ENCODE results near the gene ATM. TPM values are rescaled to one million over a fixed set of nuclear protein-coding genes. Genes with fewer than 3 reads are reported as not detected.
"Not testable (repeated sequence)": the region's sequence is repeated elsewhere in the genome, so short reads cannot be mapped to it uniquely, and the experiment has no call there.

The ATM gene
- total RNA-seq, 1 experiment from 2014 or later: 20.8 TPM

DNA sequence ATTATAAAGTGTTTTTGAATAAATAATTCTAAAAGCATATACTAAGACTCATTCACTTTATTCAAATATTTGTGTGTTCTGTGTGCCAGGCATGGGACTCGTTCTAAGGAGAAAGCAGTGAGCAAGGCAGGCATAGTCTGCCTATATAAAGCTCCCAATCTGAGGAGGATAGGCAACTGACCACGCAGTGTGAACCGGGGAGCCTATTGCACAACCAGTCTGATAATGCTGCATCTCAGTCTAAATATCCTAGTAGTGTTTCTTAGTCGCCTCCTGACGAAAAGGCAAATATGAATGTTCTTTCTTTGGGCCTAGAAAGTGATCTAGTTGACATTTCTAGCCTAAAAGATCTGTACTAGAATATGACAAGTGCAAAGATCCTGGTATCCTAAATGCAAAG, 146.2 kb downstream of the ATM start:
- DNase-seq (ENCODE audit: low read depth): no peak

DNA sequence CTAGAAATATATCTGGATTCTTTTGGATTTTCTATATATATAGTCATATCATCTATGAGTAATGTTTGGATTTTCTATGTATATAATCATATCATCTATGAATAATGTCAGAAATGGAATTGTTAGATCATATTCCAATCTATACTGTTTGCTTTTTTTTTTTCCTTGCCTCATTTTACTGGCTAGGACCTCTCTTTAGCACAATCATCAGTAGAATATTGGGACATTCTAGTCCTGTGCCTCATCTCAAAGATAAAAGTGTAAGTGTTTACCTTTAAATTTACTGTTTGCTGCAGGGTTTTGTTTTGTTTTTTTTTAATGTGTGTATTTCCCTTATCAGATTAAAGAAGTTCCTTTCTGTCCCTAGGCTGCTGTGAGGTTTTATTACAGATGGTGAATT, 147.4 kb downstream of the ATM start:
- no peak for DNase-seq (ENCODE audit: low read depth)

DNA sequence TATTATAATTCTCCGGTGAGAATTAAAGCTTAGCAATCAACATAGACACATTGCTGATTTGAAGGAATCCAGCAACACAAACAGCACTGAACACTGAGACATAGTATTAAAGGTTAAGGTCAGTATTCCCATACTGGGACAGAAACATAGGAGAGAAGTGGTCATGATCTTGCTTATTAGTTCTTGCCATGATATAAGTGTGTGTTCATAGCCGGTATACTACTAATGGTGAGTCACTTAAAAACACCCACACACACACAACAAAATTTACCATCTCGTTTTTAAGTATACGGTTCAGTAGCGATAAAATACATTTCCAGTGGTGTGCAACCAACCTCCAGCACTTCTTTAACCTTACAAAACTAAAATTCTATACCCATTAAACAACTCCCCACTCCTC, 148.1 kb downstream of the ATM start:
- no peak for DNase-seq (ENCODE audit: low read depth)

DNA sequence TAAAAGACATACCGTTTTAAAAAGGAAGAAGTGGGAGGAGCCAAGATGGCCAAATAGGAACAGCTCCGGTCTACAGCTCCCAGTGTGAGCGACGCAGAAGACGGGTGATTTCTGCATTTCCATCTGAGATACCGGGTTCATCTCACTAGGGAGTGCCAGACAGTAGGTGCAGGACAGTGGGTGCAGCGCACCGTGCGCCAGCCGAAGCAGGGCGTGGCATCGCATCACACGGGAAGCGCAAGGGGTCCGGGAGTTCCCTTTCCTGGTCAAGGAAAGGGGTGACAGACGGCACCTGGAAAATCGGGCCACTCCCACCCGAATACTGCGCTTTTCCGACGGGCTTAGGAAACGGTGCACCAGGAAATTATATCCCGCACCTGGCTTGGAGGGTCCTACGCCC, 150.6 kb downstream of the ATM start:
- DNase-seq (ENCODE audit: low read depth): not testable (repeated sequence)

DNA sequence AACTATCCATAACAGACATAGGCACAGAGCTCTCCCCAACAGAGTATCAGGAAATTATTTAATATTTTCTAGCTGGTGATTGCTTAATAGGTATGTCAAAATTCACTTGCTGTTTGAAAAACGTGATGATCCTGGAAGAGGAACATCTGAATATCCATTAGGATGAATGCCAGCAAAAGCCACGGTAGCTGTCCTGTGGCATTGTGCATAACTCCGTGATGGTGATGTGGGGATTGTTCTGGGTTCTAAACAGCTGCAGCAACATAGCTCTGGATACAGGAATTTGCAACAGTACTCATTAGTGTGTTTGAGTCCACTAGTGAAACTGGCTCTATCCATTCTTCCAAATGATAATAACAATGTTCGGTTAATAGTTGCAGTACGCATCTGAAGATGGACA, 165.7 kb downstream of the ATM start:
- DNase-seq (ENCODE audit: low read depth): no peak

DNA sequence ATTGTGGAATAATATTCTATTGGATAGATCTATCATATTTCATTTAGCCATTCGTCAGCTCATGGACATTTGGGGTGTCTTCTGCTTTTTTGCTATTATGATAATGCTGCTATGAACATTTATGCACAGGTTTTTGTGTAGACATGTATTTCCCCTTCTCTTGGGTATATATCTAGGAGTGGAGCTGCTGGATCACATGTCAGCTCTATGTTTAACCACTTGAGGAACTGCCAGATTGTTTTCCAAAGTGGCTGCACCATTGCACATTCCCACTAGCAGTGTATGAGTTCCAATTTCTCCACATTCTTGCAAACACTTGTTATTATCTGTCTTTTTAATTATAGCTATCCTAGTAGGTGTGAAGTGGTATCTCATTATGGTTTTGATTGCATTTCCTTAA, 169.5 kb downstream of the ATM start:
- DNase-seq (ENCODE audit: low read depth): no peak

DNA sequence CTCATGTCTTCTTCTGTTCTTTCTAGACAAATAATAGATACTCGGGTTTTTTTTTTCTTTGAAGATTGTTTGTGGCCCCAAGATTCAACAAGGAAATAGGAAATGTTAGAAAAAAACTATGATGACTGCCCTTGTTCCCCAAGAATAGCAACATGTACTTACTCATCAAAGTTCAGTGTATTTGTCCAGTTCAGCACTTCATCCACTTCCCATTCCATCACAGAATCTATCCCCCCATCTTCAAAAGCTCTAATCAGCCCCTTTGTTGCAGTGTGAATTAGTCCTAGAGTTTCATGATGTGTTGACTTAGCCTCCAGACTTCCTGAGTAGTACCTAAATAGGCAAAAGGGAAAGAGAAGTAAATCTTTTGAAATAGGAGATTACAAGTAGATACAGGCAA, 170.2 kb downstream of the ATM start:
- DNase-seq (ENCODE audit: low read depth): no peak

DNA sequence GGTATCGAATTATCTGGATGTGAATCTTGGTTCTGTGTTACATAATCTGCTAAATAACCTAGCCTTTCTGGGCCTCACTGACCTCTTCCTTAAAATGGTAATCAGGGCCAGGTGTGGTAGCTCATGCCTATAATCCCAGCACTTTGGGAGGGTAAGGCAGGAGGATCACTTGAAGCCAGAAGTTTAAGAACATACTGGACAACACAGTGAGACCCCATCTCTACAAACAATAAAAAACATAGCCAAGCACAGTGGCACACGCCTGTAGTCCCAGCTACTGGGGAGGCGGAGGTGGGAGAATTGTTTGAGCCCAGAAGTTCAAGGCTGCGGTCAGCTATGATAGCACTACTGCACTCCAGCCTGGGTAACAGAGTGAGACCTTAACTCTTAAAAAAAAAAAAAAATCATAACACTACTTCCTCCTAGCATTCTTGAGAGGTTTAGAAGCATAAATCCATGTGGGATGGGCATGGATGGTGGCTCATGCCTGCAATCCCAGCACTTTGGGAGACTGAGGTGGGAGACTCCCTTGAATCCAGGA, 171.9 kb downstream of the ATM start:
- DNase-seq (ENCODE audit: low read depth): no peak

DNA sequence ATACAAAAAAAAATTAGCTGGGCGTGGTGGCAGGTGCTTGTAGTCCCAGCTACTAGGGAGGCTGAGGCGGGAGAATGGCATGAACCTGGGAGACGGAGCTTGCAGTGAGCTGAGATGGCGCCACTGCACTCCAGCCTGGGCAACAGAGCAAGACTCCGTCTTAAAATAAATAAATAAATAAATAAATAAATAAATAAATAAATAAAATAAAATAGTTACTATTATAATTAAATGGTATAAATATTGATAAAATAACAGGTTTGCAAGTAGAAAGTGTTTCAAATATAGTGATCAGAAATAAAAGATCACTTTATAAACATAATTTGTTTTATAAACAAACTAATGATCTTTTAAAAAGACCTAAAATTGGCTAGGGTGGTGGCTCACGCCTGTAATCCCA, 173.8 kb downstream of the ATM start:
- not testable (repeated sequence) for DNase-seq (ENCODE audit: low read depth)

DNA sequence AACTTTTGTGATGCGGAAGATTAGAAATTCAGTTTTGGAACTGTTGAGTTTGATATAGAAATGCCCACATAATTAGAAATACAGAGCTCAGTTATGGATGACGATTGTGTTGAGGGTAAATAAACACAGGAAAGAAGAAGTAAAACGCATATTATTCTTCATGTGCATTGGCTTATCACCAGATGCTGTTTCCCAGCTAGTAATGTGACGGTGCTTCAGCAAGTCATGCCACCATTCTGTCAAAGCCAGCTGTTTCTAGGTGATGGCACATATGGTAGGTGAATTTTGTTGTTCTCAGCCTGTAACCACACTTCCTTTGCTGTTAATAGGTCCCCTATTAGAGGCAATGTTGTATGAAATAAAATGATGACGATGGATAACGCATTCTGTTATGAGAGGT, 175.6 kb downstream of the ATM start:
- DNase-seq (ENCODE audit: low read depth): no peak

DNA sequence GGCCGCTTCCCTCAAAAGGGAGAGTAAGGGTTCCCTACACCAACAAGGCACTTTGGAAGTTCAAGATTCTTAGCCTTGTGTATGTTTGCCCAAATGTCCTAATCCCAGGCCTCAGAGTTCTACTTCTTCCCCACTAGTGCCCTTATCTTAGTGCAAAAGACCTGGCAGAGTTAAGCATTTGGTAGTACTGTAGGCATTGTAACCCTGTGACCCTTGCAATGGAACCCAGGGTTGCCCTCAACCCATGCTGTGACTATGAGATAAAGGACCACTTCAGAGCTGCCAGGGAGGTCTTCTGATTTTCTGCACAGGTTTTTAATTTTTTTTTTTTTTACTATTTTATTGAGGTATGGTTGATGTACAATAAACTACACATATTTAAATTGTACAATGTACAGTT, 179.4 kb downstream of the ATM start:
- no peak for DNase-seq (ENCODE audit: low read depth)

DNA sequence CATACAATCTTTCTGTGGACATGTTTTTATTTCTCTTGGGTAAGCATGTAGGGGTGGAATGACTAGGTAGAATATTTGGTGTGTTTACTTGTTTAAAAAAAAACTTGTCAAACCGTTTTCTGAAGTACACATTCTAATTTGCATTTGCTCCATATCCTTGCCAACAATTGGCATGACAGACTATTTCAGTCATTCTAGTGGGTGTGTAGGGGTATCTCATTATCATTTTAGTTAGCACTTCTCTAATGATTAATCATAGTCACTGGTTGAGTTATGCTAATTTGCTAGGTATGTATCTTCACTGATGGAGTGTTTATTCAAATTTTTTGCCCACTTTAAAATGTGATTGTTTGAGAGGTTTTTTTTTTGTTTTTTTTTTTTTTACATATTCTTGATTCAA, 180.2 kb downstream of the ATM start:
- no peak for DNase-seq (ENCODE audit: low read depth)

DNA sequence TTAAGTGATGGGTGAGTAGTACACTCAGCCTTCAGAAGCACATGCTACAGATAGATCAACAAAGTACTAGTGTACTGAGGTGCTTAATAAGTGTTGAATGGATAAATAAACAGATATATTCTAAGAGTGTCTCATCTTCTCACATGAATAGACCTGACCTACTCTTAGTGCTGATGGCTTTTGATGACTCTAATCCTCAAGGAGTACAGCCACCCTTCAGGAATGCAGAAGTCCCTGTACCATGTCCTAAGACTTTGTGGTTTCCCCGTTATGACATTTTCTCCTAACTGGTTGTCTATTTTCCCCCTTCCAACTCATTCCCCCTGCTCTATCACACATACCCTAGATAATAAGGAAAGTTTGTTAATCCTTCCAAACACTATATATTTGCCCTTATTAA, 182.8 kb downstream of the ATM start:
- no peak for DNase-seq (ENCODE audit: low read depth)

DNA sequence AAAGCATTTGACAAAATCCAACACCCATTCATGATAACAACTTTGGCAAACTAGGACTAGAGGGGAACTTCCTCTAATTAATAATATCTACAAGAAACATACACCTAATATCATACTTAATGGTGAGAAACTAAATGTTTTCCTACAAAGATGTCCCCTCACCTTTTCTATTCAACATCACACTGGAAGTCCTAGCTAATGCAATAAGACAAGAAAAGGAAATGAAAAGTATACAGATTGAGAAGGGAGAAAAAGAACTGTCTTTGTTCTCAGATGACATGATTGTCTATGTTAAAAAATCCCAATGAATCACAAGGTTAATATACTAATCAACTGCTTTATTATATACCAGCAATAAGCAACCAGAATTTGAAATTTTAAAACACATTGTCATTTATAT, 192.1 kb downstream of the ATM start:
- no peak for DNase-seq (ENCODE audit: low read depth)

DNA sequence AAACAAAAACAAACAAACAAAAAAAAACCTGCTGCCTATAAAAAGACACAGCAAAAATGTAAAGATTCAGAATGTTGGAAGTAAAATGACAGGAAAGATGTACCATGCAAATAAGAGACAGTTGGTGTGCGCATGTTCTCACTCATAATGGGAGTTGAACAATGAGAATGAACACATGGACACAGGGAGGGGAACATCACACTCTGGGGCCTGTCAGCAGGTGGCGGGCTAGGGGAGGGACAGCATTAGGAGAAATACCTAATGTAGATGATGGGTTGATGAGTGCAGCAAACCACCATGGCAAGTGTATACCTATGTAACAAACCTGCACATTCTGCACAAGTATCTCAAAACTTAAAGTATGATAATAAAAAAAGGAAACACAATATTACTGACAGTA, 194.7 kb downstream of the ATM start:
- peak; percentile 34 for DNase-seq (ENCODE audit: low read depth)

Other genes with a start within 250 kb of the ATM start
- gene CUL5, start 214.2 kb upstream of the ATM start, total RNA-seq (2014; rRNA removed; shearing (Covaris generic)): 25.0 and 26.4 TPM in 2 replicates
- gene ACAT1, start 101.5 kb upstream of the ATM start, total RNA-seq (2014; rRNA removed; shearing (Covaris generic)): 60.1 and 95.0 TPM in 2 replicates
- gene NPAT, start 429 bp upstream of the ATM start, total RNA-seq (2014; rRNA removed; shearing (Covaris generic)): 12.0 and 12.7 TPM in 2 replicates
- 0.29 and 9.4 TPM in 2 replicates for gene C11orf65, start 244.5 kb downstream of the ATM start, total RNA-seq (2014; rRNA removed; shearing (Covaris generic))

Data from Daoy (cell line).